NCI-H226 (cell line): ENCODE measurements around the gene FLT3LG.

Source experiments
- DNase-seq: peaks from one replicate; pipeline ENCODE4 v3.0.0-alpha.2; 2015

The FLT3LG gene

DNA sequence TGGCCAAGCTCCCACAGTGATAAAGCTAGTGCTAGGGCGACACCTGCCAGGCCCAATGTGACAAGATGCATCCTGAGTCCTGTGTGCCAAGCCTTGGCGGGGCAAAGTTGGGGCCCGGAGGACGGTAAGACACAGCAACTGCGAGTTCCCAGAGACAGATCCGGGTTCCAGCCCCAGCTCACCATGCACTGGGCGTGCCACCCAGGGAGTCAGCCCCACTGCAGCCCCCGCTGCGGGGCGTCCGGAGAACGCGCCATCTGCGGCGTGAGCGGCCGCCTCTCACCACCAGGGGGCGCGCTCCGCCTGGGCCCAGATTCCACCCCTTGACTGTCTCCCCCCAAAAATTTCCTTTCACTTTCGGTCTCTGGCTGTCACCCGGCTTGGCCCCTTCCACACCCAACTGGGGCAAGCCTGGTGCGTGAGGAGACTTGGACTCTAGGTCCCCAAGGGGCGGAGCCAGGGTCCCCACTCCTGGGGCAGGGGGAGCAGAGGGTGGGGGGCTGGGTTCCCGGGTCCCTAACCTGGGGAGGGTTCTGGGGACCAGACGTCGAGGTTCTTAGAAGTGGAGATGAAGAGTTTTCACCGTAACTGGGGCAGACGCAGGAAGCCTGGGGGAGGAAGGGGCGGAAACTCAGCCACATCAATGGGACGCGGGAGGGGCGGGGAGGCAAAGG, at the start of gene FLT3LG:
TSS of gene FLT3LG (plus strand) at position 348 of the 674 bp plus-strand sequence. CDS start 425 bp downstream, outside the sequence.
- peak; percentile 48 for DNase-seq

DNA sequence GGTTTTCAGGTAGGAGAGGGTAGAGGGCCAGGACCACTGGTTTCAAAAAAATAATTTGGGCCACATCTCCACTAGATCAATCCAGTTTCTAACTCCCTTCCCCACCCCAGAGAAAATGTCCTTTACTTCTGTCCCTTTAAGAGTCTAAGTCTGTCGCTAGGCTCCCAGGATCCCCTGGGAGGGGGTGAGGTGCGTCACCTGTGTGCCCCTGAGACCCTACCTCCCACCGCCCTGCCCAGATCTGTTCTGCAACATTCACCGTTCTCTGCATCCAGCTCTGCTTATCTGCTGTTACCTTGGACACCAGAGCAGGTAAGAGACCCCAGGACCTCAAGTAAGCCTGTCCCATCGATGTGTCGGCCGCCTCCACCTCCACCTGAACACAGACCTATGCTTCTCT, 48.8 kb upstream of the FLT3LG start, which contains the start of gene GFY:
TSS of gene GFY (plus strand) at position 211 of the 400 bp plus-strand sequence. CDS start 1,043 bp downstream, outside the sequence.
- DNase-seq = no peak

DNA sequence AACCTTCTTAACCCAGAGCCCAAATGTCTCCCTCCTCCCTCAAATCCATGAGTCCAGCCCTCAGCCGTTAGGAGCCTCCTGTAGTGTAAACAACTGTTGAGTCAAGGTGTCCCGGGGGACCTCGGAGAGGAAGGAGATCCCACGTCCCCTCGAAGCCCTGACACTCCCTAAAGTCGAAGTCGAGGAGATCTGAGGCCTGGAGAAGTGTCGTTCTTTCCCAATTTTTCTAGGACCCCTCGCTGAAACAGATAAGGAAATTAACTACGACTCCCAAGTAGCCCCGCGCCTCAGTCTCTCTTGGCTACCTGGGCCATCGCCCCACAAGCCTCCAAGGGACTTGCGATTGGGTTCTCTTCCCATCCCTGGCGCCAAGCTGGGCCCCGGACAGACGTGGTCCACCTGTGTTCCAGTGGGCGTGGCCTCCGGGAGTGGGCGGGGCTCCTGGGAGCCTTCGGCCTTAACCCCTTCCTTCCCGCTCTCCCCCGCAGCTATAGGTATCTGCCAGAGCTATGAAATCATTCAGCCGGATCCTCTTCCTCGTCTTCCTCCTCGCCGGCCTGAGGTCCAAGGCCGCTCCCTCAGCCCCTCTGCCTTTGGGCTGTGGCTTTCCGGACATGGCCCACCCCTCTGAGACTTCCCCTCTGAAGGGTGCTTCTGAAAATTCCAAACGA, 48.0 kb upstream of the FLT3LG start:
- no peak for DNase-seq

- no peak for DNase-seq
These were observed 46.7 kb upstream of the FLT3LG start for GRCh38 chr19:49427339-49427738.

DNA sequence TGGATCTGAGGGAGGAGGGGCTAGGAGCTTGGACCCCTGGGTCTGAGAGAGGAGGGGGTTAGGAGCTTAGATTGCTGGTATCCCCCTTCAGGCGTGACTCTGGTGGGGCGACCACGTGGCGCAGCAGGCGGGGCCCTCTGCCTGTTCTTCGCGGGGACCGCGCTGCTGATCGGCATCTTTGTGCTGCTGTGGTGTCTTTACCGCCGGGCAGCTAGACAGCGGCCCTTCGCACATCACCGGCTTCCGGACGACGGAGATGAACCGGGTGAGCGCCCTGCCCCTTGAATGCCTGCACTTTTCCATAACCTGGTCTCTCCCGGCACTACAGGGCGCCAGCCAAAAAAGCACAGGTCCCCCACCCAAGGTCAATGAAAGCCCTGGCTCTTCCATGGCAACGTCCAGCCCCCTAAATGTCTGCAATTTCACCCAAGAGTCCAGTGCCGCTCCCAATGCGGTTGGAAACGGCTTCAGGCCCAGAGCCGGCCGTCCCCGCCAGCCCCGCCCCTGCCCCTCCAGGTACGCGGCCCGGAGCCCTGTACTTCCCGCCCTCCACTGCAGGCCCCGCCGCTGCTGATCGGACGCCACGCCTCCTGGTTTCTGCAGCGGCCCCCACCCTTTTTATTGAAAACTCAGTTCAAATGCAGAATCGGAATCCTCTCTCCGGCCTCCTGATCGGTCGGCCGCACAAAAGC, 46.0 kb upstream of the FLT3LG start:
- no peak for DNase-seq

- no peak for DNase-seq
These were observed 45.2 kb upstream of the FLT3LG start for GRCh38 chr19:49428547-49429451.

DNA sequence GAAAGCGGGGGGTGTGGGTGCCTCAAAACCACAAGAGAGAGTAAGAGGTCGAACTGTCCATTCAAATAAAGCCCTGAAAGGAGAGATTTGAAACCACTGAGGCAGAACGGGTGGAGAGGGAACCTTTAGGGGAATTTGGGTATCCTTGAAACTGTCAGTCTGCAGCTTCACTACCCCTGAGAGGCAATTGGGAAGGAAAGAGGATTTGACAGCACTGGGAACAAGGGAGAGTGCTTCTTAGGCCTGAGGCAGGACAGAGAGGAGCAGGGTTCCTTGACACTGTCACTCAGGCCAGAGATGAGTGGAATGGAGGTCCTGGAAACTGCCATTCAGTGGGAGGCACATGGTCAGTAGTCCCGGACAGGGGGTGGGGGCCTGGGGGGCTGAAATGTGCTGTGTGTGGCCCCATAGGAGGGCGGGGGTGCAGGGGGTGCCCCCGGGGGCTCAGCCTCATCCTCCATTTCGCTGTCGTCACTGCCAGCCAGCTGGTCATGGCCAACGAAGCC, 43.8 kb upstream of the FLT3LG start:
- no peak for DNase-seq

GRCh38 chr19:49430678-49431329, 43.2 kb upstream of the FLT3LG start:
- DNase-seq = no peak

- DNase-seq = no peak
These were observed 42.7 kb upstream of the FLT3LG start for GRCh38 chr19:49431330-49431749.

DNA sequence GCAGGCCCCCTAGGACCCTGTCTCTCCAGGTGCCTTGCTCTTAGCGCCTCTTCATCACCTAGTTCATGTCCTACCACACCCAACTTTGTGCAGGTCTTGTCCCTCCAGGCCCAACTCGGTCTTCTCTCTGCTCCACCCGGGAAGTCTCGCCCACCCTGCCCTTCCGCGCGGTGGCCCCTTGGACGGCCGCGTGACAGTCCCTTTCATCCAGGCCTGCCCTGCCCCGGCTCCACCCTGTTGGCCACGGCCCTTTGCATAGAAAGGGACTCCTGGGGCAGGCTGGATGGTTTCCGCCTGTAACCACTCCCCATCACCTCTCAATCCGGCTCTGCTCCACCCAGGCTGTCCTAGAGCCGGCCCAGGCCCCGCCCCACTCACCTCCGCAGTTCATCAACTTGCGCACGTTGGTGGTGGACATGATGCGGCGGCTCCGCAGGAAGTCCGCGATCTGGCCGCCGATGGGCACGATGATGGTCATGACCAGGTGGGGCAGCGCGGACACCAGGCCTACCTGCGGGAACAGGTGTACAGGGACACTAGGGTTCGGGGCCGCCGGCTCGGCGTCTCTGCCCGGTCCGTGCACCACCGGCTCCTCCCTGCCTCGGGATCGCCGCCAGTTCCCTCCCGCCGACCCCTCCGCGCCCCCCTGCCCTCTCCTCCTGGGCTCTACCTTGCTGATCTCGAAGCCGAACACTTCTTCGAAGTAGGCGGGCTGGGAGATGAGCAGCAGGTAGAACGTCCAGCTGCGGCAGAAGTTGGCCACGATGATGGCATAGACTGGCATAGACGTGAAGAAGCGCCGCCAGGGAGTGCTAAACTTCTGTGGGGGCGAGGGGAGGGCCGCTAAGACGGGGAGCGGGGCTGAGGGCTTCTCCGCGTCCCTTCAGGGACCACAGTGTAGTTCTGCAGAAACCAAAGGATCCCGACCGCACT, 41.6 kb upstream of the FLT3LG start:
- DNase-seq = no peak

DNA sequence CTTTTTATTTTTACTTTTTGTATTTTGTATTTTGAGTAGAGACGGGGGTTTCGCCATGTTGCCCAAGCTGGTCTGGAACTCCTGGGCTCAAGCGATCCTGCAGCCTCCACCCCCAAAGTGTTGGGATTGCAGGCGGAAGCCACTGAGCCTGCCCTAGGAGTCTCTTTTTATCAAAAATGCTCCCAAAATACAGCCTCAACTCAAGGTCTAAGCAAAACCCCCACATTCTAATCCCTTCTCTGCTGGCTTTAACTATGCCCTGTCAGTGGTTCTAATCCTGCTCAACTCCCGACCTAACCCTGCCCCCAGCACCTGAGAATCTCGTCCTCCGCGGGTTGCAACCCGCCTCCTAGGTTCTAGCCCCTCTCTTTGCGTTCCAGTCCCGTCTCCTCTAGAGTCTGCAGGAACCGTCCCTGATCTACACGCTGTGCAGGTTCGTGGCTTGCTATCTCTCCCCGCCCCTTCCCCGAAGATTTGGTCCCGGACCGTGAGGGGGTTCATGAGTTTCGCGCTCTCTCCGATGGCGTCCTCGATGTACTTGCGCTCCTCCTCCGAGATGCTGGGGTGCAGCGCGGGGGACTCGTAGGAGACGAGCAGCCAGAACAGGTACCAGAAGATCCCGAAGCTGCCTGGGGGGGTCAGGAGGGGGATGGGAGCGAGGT, 40.6 kb upstream of the FLT3LG start:
- no peak for DNase-seq

- DNase-seq = no peak
These were observed 39.0 kb upstream of the FLT3LG start for GRCh38 chr19:49434907-49435583.

DNA sequence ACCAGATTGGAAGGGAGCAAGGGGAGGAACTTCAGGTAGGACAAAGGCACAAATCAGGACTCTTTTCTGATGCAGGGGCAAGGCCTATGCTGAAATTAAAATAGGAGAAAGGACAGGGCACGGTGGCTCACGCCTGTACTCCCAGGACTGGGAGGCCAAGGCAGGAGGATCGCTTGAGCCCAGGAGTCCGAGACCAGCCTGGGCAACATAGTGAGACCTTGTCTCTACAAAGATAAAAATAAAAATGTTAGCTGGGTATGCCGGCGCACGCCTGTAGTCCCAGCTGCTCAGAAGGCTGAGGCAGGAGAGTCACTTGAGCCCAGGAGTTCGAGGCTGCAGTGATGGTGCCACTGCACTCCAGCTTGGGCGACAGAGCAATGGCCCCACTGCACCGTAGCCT, 38.3 kb upstream of the FLT3LG start:
- DNase-seq = no peak

GRCh38 chr19:49436381-49437017, 37.5 kb upstream of the FLT3LG start:
- DNase-seq = no peak

- DNase-seq = no peak
These were observed 36.8 kb upstream of the FLT3LG start for GRCh38 chr19:49437231-49437630.

GRCh38 chr19:49438261-49438660, 35.8 kb upstream of the FLT3LG start:
- no peak for DNase-seq

DNA sequence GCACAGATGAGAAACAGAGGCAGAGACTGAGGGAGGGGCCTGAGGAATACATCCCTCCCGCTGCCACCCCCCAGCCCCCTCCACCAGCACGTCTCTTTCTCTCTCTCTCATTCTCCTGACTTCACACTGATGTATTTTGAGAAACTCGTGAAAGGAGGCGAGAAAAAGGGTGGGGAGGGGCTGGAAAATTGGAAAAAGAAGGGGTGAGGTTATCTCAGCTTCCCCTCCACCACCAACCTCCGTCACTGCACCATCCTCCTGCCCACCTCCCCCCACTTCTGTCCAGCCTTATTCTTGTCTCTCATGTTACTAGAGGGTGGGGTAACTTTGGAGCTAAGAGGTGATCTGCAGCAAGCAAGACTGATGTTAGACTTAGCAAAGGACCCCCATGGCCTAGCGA, 34.2 kb upstream of the FLT3LG start:
- no peak for DNase-seq

- DNase-seq = no peak
These were observed 33.4 kb upstream of the FLT3LG start for GRCh38 chr19:49440439-49441209.
